Raji (cell line): Measurements from ENCODE around the gene PARP6.

Experiments
- POLR2A ChIP-seq: IDR thresholded peaks from 2 replicates; pipeline ENCODE4 v1.6.1; 2011; ENCODE audit warnings: low read depth, low read length, control low read depth; ENCODE audit not compliant: insufficient read depth

PARP6 gene

DNA sequence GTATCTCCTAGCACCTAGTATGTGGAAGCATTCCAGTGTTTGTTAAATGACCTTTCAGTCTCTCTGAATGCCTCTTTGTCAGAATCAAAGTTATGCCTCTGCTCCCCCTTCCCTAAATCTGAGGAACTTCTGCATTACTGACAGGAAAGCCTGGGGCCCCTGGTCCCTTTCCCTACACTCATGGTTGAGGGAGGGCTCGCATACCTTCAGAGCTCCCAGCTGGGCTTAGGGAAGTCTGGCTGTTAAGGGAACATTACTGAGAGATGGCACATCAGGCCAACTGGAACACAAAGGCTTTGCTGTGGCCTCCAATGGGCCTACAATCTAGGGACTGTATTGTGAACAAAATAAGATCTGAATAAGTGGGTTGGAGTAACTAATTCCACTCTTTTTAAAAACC is 51.7 kb downstream of the PARP6 start:
- no peak for TF ChIP-seq POLR2A

DNA sequence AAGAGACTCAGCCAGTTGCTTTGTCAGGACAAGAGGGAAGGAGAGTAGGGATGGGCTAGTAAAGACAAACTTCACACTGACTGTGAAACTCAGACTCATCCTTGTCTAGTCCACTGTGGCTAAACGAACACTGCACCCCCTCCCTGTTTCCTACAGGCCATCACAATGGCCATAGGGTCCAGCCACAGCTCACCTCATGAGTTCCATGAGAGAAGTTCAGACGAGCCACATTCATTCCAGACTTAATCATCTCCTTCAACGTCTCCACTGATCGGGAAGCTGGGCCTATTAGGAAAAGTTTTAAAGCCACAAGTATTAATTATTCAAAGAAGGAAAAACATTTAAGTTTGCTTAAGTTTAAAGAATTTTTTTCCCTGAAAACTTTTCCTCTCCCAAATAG is 55.1 kb downstream of the PARP6 start:
- no peak for TF ChIP-seq POLR2A

DNA sequence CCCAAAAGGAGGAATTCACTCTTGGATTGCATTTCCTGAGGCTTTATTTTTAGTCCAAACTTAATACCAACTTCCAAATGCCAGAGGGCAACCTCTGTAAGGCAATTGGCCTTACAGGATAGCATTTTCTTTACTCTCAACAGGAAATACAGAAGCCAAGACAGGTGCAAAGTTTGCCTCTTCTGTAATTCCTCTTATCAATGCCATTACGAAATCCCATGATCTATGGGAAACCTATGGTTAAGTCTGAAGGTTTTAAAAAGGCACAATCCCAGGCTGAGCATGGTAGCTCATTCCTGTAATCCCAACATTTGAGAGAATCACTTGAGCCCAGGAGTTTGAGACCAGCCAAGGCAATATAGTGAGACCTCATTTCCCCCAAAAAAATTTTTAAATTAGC is 56.3 kb downstream of the PARP6 start:
- no peak for TF ChIP-seq POLR2A

DNA sequence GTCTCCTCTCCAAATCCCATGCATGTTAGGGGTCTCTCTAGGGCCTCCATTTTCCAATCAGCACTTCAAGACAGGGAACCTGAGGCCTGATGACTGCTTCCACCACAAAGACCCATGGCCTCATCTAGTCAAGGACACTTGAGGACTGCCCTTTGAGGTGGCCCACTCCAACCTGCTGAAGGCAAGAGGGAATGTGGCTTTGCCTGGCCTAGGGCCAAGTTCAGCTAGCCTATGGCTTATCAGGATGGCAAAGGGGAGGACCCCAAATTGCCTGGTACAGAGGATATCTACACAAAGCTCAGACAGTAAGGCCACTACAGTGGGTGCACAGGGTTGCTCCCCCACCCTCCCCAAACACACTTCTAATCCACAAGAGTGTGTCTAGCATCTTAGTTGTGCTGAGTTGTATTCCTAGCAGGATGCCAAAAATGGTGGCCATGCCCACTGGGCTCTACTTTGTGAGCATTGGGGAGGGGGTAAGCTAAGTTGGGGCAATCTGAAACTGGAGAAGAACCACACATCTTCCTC is 64.7 kb downstream of the PARP6 start:
- no peak for TF ChIP-seq POLR2A

DNA sequence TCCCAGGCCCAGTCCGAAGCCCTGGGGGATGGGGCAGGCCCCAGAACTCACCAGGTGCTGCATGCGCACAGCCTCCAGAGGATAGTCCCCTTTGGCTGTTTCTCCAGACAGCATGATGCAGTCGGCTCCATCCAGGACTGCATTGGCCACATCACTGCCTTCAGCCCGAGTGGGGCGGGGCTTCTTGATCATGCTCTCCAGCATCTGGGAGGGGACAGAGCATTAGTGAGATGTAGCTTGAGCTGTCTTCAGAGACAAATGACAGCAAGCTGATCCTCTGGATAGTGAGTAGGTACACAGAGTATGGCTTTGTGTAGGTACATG is 65.7 kb downstream of the PARP6 start:
- no peak for TF ChIP-seq POLR2A

DNA sequence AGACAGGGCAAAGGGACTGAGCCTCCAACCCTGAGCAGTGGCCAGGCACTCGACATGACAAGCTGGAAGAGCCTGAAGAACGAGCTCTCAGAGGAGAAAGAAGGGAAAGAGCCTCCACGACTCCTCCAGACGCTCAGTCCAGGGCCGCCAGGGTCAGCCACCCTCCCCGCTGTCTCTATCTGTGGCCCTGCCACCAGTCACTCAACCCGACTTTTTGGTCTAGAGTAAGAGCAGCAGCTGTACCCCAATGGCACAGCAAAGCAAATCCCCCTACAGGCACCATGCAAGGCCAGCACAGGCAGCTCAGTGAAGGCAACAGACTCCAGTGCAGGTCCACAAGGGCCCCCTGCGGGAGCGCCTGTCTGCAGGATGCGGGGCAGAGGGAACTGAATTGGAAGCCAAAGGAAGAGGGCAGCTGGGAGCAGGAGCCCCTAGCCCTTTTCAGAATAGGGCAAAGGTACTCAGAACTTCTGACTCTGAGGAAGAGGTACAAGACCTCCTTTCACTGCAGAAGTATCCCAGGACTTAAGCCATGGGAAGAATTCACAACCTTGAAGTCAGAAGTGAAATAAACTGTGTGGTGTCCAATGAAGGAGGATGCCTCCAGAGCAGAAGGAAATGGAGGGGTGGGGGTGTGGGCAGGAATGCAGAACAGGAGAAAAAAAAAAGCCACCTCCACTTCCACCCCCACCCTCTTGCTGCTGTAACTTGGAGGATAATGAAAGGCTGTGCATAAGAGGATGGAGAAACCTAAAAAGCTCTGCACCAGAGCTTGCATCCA is 66.3 kb downstream of the PARP6 start:
- TF ChIP-seq POLR2A: no peak

DNA sequence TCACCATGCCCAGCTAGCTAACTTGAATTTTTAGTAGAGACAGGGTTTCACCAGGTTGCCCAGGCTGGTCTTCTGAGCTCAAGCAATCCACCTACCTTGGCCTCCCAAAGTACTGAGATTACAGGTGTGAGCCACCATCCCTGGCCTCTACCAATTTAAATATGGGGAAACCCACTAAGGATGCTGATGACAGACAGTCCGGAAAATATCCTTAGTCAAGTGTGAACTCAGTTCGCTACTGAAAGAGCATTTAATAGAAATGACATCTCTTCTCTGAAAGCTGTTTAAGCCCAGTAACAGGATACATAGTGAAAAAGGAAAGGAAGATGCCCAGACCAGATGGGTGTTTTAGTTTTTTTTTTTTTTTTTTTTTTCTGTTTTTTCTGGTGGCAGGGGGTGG is 67.1 kb downstream of the PARP6 start:
- no peak for TF ChIP-seq POLR2A

DNA sequence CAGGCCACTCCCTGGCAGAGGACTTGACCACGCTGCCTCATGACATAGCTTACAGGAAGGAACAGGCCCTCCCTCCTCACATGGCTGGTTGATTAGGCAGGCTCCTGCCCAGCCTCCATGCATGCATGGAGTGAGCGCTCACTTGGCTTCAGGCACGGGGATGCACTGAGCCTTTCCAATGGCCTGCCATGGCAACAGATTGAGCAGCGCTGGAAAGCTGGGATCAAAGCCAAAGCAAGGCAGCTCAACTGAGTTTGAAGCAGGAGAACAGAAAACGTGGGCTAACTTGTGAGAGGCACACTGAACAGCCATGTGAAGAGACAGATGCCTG is 68.9 kb downstream of the PARP6 start:
- TF ChIP-seq POLR2A: no peak

DNA sequence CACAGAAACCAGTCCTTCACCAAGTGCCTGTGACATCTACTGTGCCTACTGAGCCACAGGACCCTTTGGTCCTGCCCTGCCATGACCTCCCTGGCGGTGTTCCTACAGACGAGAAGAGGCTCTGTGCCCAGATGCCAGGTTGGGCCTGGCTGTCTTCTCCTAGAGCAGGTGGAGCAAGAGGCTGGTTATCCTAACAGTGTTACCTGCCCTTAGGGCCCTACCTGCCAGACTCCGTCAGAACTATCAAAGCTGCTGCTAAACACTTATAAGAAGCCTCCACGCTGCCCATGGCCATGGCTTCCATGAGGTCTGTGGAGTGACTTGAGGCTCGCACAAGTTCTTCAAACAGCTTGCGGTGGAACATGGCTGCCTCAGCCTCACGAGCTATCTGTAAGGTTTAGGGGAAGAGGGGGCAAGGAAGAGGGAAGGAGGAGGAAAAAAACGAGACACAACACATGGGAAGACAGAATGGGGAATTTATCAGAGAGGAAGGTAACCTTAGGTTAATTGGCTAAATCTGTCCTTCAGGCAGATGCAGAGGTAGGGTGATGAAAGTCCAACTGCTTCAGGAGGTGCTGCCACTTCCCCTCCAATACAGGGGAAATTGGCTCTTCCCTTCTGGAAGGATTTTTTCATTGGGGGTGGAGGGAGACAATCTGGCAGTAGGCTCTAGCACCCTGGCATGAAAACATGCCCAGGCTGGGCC is 69.4 kb downstream of the PARP6 start:
- TF ChIP-seq POLR2A: no peak

DNA sequence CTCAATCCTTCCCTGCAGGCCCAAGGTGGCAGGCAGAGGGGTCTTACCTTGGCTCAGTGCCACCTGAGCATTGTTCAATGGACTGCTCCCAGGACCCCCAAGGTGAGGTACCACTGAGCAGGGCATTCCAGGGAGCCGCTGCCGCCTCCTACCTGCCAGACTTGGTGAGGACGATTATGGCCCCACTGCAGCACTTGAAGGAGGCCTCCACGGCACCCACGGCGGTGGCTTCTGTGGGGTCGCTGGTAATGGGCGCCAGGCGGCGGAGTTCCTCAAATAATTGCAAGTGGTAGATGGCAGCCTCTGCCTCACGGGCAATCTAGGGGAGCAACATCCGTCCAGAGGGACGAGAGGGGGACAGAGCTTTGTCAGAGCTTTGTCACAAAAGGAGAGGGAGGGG is 70.1 kb downstream of the PARP6 start:
- TF ChIP-seq POLR2A: no peak

DNA sequence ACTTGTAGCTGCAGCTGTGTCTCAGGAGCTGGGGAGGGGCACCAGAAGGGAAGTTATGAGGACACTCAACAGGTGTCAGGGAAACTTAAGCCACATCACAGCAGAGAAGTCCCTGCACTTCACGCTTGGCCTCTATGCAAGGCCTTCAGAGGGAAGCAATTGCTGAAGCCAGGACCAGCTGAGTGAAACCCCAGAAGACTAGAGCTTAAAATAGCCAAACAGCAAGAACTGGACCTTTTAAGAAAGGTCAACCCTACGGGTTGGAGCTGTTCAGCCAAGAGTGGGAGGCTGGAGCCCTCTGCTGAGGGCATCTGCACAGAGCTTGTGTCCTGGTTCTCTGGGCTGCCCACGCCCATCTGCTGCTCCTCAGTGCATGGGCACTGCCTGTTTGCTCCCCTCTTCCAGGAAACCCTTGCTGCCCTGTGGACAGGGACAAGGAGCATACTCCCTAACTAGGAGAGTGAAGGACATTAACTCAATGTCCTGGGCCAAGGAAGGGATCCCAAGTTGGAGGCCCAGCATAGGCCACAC is 70.9 kb downstream of the PARP6 start:
- TF ChIP-seq POLR2A: no peak

DNA sequence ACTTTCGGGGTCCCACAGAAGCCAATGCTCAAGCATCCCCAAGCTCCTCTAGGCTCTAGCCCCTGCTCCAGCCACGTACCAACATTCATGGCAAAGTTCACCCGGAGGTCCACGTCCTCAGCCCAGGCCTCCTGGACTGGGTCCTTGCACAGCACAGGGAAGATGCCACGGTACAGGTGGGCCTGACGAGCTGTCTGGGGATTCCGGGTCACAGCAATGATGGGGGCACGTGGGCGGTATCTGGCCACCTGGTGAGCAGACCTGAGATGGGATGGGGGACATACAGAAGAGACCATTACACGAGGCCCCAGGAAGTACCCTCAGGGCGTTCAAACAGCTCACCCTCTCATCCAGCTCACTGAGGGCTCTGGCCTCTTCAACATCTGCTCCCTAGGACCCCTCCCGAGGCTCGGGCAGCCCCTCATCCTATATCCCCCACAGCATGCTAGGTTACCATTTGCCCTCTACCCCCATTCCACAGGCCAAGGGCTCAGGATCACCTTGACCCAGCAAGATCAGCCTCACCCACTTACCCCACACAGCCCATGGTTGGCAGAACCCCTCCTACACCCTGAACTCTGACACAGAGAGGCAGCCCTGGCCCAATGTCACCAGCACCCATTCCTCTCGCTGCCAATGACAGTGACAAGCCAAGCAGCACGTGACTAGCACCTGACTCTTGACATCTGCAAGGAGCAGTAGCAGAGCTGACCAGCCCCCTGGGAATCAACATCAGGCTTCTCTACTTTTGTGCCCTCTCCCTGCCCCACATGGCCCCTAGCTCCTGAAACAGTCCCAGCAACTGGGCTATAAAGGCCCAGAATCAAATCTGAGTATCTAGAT is 71.7 kb downstream of the PARP6 start:
- no peak for TF ChIP-seq POLR2A

DNA sequence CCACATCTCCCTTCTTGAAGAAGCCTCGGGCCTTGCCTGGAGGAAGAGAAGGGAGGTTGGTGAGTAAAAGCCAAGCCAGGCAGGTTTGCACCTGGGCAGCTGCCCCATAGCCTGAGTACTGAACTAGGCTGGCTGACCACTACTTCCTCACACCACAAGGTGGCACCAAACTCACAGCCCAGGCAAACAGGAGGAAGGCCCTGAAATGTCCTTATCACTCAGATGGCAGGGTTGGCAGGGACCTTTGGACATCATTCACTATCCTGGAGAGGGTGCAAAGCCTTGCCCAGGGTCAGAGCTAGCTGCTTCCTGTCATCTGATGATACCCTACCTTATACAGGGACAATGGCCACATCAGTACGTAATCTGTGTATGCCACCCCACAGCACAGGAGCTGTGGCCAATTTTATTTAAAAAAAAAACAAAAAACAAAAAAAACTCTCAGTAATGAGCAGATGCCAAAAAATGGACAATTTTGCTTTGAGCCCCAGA is 72.6 kb downstream of the PARP6 start:
- TF ChIP-seq POLR2A: no peak

DNA sequence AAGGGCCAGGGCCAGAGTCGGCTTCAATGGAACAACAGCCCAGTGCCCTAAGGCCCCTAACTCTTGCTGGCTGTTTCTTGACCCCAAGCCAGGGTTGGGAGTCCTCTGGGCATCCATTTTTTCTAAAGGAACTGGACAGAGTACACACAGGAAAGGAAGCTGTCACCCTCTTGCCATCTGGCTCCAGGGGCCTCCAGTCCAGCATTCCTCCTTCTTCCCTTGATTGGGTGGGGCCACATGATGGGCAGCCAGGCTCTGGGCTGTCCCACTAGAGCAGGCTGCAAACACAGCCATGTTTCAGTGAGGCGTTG is 73.2 kb downstream of the PARP6 start:
- no peak for TF ChIP-seq POLR2A

DNA sequence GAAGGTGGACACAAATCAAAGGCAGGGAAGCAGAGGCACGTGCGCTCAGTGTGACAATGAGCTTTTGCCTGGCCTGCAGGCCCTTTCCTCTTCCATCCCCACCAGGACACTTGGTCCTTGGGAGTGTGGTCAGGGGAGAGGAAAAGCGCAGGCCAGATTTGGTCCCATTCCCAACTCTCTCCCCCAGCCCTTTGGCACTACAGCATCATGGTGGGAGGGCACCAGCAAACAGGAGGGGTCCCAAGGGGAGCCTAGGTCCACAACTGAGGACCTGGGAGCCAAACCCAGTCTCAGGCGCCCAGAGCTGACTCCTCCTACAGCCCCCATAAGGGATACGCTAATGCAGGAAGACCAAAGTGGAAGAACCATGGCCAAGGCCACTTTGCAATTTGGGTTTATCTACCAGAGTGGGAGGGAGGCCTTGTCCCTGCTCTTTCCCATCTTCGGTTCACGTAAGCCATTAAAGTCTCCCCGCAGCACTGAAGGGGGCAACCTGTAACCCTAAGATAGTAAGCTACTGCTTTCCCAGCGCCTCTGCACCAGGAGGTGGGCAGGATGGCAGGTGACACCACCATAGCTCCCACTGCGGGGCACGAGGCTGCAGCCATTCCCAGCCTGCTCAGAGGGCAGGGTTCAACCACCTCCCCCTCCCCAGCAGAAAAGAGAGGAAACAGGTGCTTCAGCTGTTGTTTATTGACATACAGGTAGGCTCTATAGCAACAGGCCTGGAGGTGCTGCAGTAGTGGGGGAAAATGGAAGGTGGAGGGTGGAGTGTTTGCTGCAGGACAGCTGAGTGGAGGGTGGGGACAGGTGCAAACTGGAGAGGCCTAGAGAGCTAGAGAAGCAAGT is 73.8 kb downstream of the PARP6 start:
- TF ChIP-seq POLR2A: no peak
